H1 (cell line): ENCODE measurements around the gene ABCA6. TPM values are rescaled to one million over a fixed set of nuclear protein-coding genes. Genes with fewer than 3 reads are reported as not detected.

ENCODE experiments used
- CTCF ChIA-PET: fragments of 300-600 bp; sonication (Branson Sonifier 250); formaldehyde crosslinking; loops from one replicate; lab custom pipeline; 2021; ENCODE audit not compliant: partially characterized antibody; lab: Charles Lee
- POLR2A ChIA-PET: fragments of 300-600 bp; sonication (Branson Sonifier 250); formaldehyde crosslinking; loops from one replicate; lab custom pipeline; 2021; ENCODE audit warnings: inconsistent platforms; ENCODE audit not compliant: partially characterized antibody; lab: Charles Lee
- DNase-seq, 2 experiments: peaks; one replicate each; pipeline versions ENCODE4 v3.0.0 to v3.0.0-alpha.2; 2010 to 2022; ENCODE audit warnings: low spot score in 2 of 2, low read depth in 1 of 2, mixed read lengths in 1 of 2
- FAIRE-seq: peaks from 2 replicates; lab custom pipeline; 2011; peaks lifted over from hg19 to GRCh38; lab: Jason Lieb, UNC
- H2AFZ ChIP-seq: 2 replicates; pipeline ENCODE4 v1.8.1; 2012; ENCODE audit warnings: low read length, inconsistent platforms
- H2AK5ac ChIP-seq: 2 replicates; pipeline ENCODE4 v1.6.1; 2013; ENCODE audit warnings: low read depth, low read length
- H2BK120ac ChIP-seq: replicated peaks from 2 replicates; pipeline ENCODE3; 2013; ENCODE audit warnings: low read depth, low read length, inconsistent platforms
- H2BK12ac ChIP-seq: 2 replicates; pipeline ENCODE4 v1.6.1; 2013; ENCODE audit warnings: low read depth, low read length
- H2BK15ac ChIP-seq: 2 replicates; pipeline ENCODE4 v1.6.1; 2013; ENCODE audit warnings: low read length
- H2BK20ac ChIP-seq: 2 replicates; pipeline ENCODE4 v1.6.1; 2013; ENCODE audit warnings: low read length
- H2BK5ac ChIP-seq: 2 replicates; pipeline ENCODE4 v1.6.1; 2013; ENCODE audit warnings: low read depth, low read length
- H3K14ac ChIP-seq: 2 replicates; pipeline ENCODE4 v1.6.1; 2013; ENCODE audit warnings: inconsistent platforms; ENCODE audit not compliant: insufficient read length
- H3K18ac ChIP-seq: 2 replicates; pipeline ENCODE4 v1.6.1; 2013; ENCODE audit warnings: low read length; ENCODE audit errors: extremely low read depth
- H3K23ac ChIP-seq: 2 replicates; pipeline ENCODE4 v1.6.1; 2013; ENCODE audit warnings: inconsistent platforms; ENCODE audit not compliant: insufficient read length
- H3K23me2 ChIP-seq: 2 replicates; pipeline ENCODE4 v1.6.1; 2013; ENCODE audit warnings: low read depth, low read length
- H3K27ac ChIP-seq: 2 replicates; pipeline ENCODE4 v1.6.1; 2011; ENCODE audit warnings: low read depth, low read length, inconsistent platforms
- H3K27me3 ChIP-seq, 4 experiments: replicated peaks in 1 of 4; 1 replicate in 1 of 4; 2 replicates in 3 of 4; pipeline versions ENCODE4 v1.6.1 to v1.8.1; 2011 to 2013; ENCODE audit warnings: low read length in 3 of 4, mild to moderate bottlenecking in 3 of 4, inconsistent platforms in 2 of 4, mixed read lengths in 2 of 4, moderate library complexity in 1 of 4; ENCODE audit not compliant: control insufficient read depth in 3 of 4, insufficient read depth in 3 of 4; ENCODE audit errors: extremely low read depth in 1 of 4
- H3K36me3 ChIP-seq, 4 experiments: 2 replicates each; pipeline versions ENCODE4 v1.6.1 to v1.8.1; 2011 to 2013; ENCODE audit warnings: mild to moderate bottlenecking in 4 of 4, low read length in 3 of 4, moderate library complexity in 2 of 4, control low read depth in 1 of 4, inconsistent platforms in 1 of 4; ENCODE audit not compliant: insufficient read depth in 4 of 4, control insufficient read depth in 2 of 4
- H3K4ac ChIP-seq: replicated peaks from 2 replicates; pipeline ENCODE3; 2013; ENCODE audit warnings: low read length, low read depth, mixed read lengths, inconsistent platforms; ENCODE audit not compliant: insufficient read length
- H3K4me1 ChIP-seq, 4 experiments: replicated peaks in 1 of 4; 1 replicate in 1 of 4; 2 replicates in 3 of 4; pipeline versions ENCODE4 v1.6.1 to v1.8.1; 2011 to 2013; ENCODE audit warnings: low read length in 3 of 4, inconsistent platforms in 2 of 4, mixed read lengths in 1 of 4; ENCODE audit not compliant: insufficient read depth in 4 of 4, control insufficient read depth in 3 of 4
- H3K4me2 ChIP-seq, 2 experiments: 2 replicates each; pipeline versions ENCODE4 v1.6.1 to v1.8.1; 2011 to 2013; ENCODE audit warnings: low read depth in 2 of 2, low read length in 2 of 2, control low read depth in 1 of 2, inconsistent platforms in 1 of 2, mild to moderate bottlenecking in 1 of 2; ENCODE audit not compliant: insufficient read depth in 1 of 2
- H3K4me3 ChIP-seq, 4 experiments: fragments of 200-600, 300-600 bp in 1 of 4; sonication (generic), shearing (Covaris generic), sonication (Bioruptor Twin) in 1 of 4; 2 replicates each; pipeline versions ENCODE4 v1.5.1 to v1.8.1; 2011 to 2016; ENCODE audit warnings: low read length in 4 of 4, low read depth in 3 of 4, control low read depth in 2 of 4, inconsistent platforms in 2 of 4, mild to moderate bottlenecking in 2 of 4, mixed read lengths in 1 of 4, moderate library complexity in 1 of 4; ENCODE audit not compliant: insufficient read depth in 2 of 4; ENCODE audit errors: extremely low read depth in 1 of 4
- H3K56ac ChIP-seq: replicated peaks from 2 replicates; pipeline ENCODE3; 2013; ENCODE audit warnings: low read depth, mild to moderate bottlenecking, mixed read lengths, low read length, inconsistent platforms; ENCODE audit not compliant: insufficient read length
- H3K79me1 ChIP-seq: 2 replicates; pipeline ENCODE4 v1.6.1; 2013; ENCODE audit warnings: low read depth, low read length, control low read depth
- H3K79me2 ChIP-seq, 2 experiments: 2 replicates each; pipeline versions ENCODE4 v1.6.1 to v1.8.1; 2012 to 2013; ENCODE audit warnings: low read length in 2 of 2, mild to moderate bottlenecking in 2 of 2, inconsistent platforms in 1 of 2; ENCODE audit not compliant: insufficient read depth in 2 of 2, control insufficient read depth in 1 of 2
- H3K9ac ChIP-seq, 4 experiments: replicated peaks in 1 of 4; 1 replicate in 1 of 4; 2 replicates in 3 of 4; pipeline versions ENCODE4 v1.6.1 to v1.8.1; 2011 to 2013; ENCODE audit warnings: low read depth in 3 of 4, low read length in 3 of 4, control low read depth in 2 of 4, mild to moderate bottlenecking in 2 of 4, moderate library complexity in 2 of 4, inconsistent platforms in 1 of 4; ENCODE audit errors: extremely low read depth in 1 of 4
- H3K9me3 ChIP-seq, 2 experiments: 2 replicates each; pipeline versions ENCODE4 v1.6.1 to v1.8.1; 2012 to 2013; ENCODE audit warnings: mild to moderate bottlenecking in 2 of 2, moderate library complexity in 2 of 2, control low read depth in 1 of 2, inconsistent platforms in 1 of 2, low read depth in 1 of 2, low read length in 1 of 2, mixed read lengths in 1 of 2; ENCODE audit not compliant: insufficient read depth in 2 of 2
- H4K20me1 ChIP-seq, 2 experiments: replicated peaks in 1 of 2; 2 replicates each; pipeline versions ENCODE3 to v1.8.1; 2011 to 2013; ENCODE audit warnings: inconsistent platforms in 2 of 2, low read length in 2 of 2, mild to moderate bottlenecking in 1 of 2; ENCODE audit not compliant: insufficient read depth in 2 of 2, control insufficient read depth in 1 of 2
- H4K5ac ChIP-seq: 2 replicates; pipeline ENCODE4 v1.6.1; 2013; ENCODE audit warnings: low read length, low read depth, mixed read lengths, inconsistent platforms; ENCODE audit not compliant: insufficient read length
- H4K8ac ChIP-seq: 2 replicates; pipeline ENCODE4 v1.8.0; 2013; ENCODE audit warnings: mild to moderate bottlenecking, moderate library complexity, low read length, inconsistent platforms; ENCODE audit not compliant: insufficient read depth; ENCODE audit errors: extremely low read depth
- H4K91ac ChIP-seq: replicated peaks from 2 replicates; pipeline ENCODE3; 2013; ENCODE audit warnings: low read length, mixed read lengths, inconsistent platforms; ENCODE audit not compliant: insufficient read length
- ATF2 ChIP-seq: IDR thresholded peaks from 2 replicates; pipeline ENCODE4 v1.6.1; 2012; ENCODE audit warnings: low read length, inconsistent platforms
- CREB1 ChIP-seq: IDR thresholded peaks from 2 replicates; pipeline ENCODE4 v1.6.1; 2012; ENCODE audit warnings: inconsistent platforms
- CTCF ChIP-seq, 3 experiments: IDR thresholded peaks; 1 replicate in 2 of 3; 2 replicates in 1 of 3; pipeline versions ENCODE4 v1.5.1 to v1.6.1; 2011; ENCODE audit warnings: low read length in 3 of 3, mild to moderate bottlenecking in 3 of 3, inconsistent platforms in 2 of 3, low read depth in 1 of 3, moderate library complexity in 1 of 3; ENCODE audit not compliant: insufficient read depth in 1 of 3; ENCODE audit errors: control extremely low read depth in 1 of 3
- EP300 ChIP-seq, 2 experiments: IDR thresholded peaks; 1 replicate in 1 of 2; 2 replicates in 1 of 2; pipeline ENCODE4 v1.6.1; 2011 to 2012; ENCODE audit warnings: low read depth in 2 of 2, low read length in 2 of 2, mild to moderate bottlenecking in 2 of 2, borderline replicate concordance in 1 of 2, inconsistent platforms in 1 of 2, moderate library complexity in 1 of 2
- FOSL1 ChIP-seq: IDR thresholded peaks from 2 replicates; pipeline ENCODE4 v1.6.1; 2011; ENCODE audit warnings: mild to moderate bottlenecking, low read depth, low read length, moderate library complexity; ENCODE audit not compliant: insufficient read depth
- GTF2F1 ChIP-seq: IDR thresholded peaks from 2 replicates; pipeline ENCODE4 v1.6.1; 2012; ENCODE audit warnings: low read depth, low read length, improper control_type of control experiment, borderline replicate concordance
- JUN ChIP-seq: IDR thresholded peaks from 2 replicates; pipeline ENCODE4 v1.6.1; 2011; ENCODE audit warnings: low read depth, mild to moderate bottlenecking, improper control_type of control experiment, low read length
- KDM5A ChIP-seq: fragments of 200-600 bp; IDR thresholded peaks from 2 replicates; pipeline ENCODE4 v1.7.1; 2012; ENCODE audit warnings: mild to moderate bottlenecking, low read length, inconsistent platforms, mixed read lengths
- SIN3A ChIP-seq, 2 experiments: IDR thresholded peaks in 1 of 2; conservative IDR thresholded peaks in 1 of 2; 2 replicates each; pipeline ENCODE4 v1.6.1; 2011 to 2012; ENCODE audit warnings: low read length in 2 of 2, improper control_type of control experiment in 1 of 2, low read depth in 1 of 2, mild to moderate bottlenecking in 1 of 2
- YY1 ChIP-seq: IDR thresholded peaks from 2 replicates; pipeline ENCODE4 v1.6.1; 2011; ENCODE audit warnings: low read depth, mild to moderate bottlenecking, low read length
- WGBS, 2 experiments: shearing (Covaris generic) in 1 of 2; methylation state at CpG; one replicate each; pipeline versions ENCODE4 v1.1.6 to v1.1.7; 2013 to 2015; ENCODE audit warnings: low lambda C conversion rate in 2 of 2, mixed read lengths in 2 of 2, inconsistent platforms in 1 of 2, low coverage in 1 of 2, missing lambda C conversion rate in 1 of 2; ENCODE audit not compliant: insufficient replicate concordance in 2 of 2, insufficient coverage in 1 of 2, insufficient read length in 1 of 2; ENCODE audit errors: extremely low coverage in 1 of 2, missing lambda C conversion rate in 1 of 2; 5-methylcytosine and 5-hydroxymethylcytosine counted together
- polyA plus RNA-seq, 7 experiments: library from polyadenylated mRNA; depleted of rRNA in 3 of 7; stranded (reverse) in 5 of 7; unstranded in 2 of 7; fragments of >200 nt in 5 of 7; fragments of 200-250 nt in 2 of 7; gene quantifications; 1 replicate in 5 of 7; 2 replicates in 1 of 7; 4 replicates in 1 of 7; pipeline versions ENCODE4 v1.2.1 to v1.2.3, GENCODE V29; 2011 to 2013; ENCODE audit warnings: missing spikeins in 2 of 7, mixed read lengths in 2 of 7
- total RNA-seq: library from RNA; stranded (reverse); fragmentation: NEBNext Ultra II Directional; extraction: Animal tissue kit (Norgen Biotek cat#: 25700); gene quantifications from 2 replicates; pipeline ENCODE4 v1.2.1, GENCODE V29; 2021

Gene ABCA6
- total and polyA plus RNA-seq, 2 of the 8 experiments (the other 6 are each of a cell fraction or from before 2014, with no cell fraction given), result not detected

GRCh38 chr17:69176457-69176795 is 34.7 kb upstream of the ABCA6 start:
- Histone ChIP-seq H3K27me3 (no peaks in the 10 kb centered on the region), H4K91ac (no peak overlapping the region), H3K27ac (no peak overlapping the region), H4K20me1 (no peaks in the 10 kb centered on the region), H3K18ac (no peak overlapping the region), H3K79me1 (no peaks in the 10 kb centered on the region), H3K9me3 (no peaks in the 10 kb centered on the region), H3K23me2 (no peaks in the 10 kb centered on the region), H3K9ac (no peak overlapping the region), H2AFZ (no peak overlapping the region), H3K4me3 (no peak overlapping the region), H4K8ac (no peak overlapping the region), H3K14ac (no peak overlapping the region), H4K5ac (no peak overlapping the region), H2BK12ac (no peak overlapping the region), H3K4me2 (no peak overlapping the region), H3K36me3 (no peaks in the 10 kb centered on the region), H3K4me1 (no peaks in the 10 kb centered on the region), H2BK120ac (no peak overlapping the region), H3K79me2 (no peaks in the 10 kb centered on the region), H2BK15ac (no peak overlapping the region), H2AK5ac (no peak overlapping the region), H2BK5ac (no peak overlapping the region), H3K23ac (no peak overlapping the region), H2BK20ac (no peak overlapping the region), H3K56ac (no peak overlapping the region), H3K4ac (no peak overlapping the region)
- DNase-seq, result no peak
- 89% methylated on average over 1 of the region's 1 CpG; no CpG with 5 or more reads in 1 of the 2 experiments for WGBS, 2 experiments
- no peak for FAIRE-seq
- ChIA-PET POLR2A (no interaction called here), CTCF (no interaction called here)
- TF ChIP-seq CREB1 (no peak), GTF2F1 (no peak), CTCF (IDR thresholded peaks at IDR 0.05; ENCODE audit: control extremely low read depth in 1 of 3, insufficient read depth in 1 of 3, low read depth in 1 of 3, low read length in 3 of 3) (no peak), JUN (no peak), EP300 (IDR thresholded peaks at IDR 0.05; ENCODE audit: borderline replicate concordance in 1 of 2, low read depth in 2 of 2, low read length in 2 of 2) (no peak), YY1 (no peak), ATF2 (no peak), SIN3A (conservative IDR thresholded peaks at IDR 0.05 in 1 of 2, IDR thresholded peaks at IDR 0.05 in 1 of 2; ENCODE audit: low read depth in 1 of 2, low read length in 2 of 2) (no peak), FOSL1 (no peak), KDM5A (no peak)
